GM12891 (cell line): ENCODE measurements around the gene ZFHX3.

Experiments used
- PAX5 ChIP-seq: IDR thresholded peaks from 2 replicates; pipeline ENCODE4 v1.6.1; 2011; ENCODE audit warnings: low read length, moderate library complexity, mild to moderate bottlenecking; ENCODE audit not compliant: insufficient read depth, severe bottlenecking
- POLR2A ChIP-seq: IDR thresholded peaks from 2 replicates; pipeline ENCODE4 v1.6.1; 2011; ENCODE audit warnings: low read depth, low read length, control low read depth
- POLR2AphosphoS5 ChIP-seq: IDR thresholded peaks from 2 replicates; pipeline ENCODE4 v1.6.1; 2011; ENCODE audit warnings: low read depth, low read length, control low read depth
- POU2F2 ChIP-seq: IDR thresholded peaks from 2 replicates; pipeline ENCODE4 v1.6.1; 2011; ENCODE audit warnings: low read depth, mild to moderate bottlenecking, control low read depth, low read length, moderate library complexity
- TAF1 ChIP-seq: IDR thresholded peaks from 2 replicates; pipeline ENCODE4 v1.6.1; 2011; ENCODE audit warnings: low read depth, low read length, control low read depth

DNA sequence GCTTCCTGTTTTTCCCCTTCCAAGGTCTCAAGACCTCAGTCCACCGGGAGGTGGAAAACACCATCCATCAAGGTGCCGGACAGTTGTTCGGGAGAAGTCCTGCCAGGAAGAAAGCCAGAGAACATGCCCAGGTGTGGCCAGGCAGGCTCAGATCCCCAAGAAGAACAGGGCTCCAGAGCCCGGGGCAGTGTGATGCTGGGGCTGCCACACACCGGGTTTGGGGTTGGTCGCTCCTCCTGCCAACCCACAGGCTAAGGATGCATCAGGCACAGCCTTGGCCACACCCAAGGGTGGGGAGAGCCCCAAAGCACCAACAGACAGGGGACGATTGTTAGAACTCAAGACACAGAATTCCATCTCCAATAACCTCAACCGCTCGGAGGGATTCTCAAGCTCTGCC lies 19.7 kb downstream of the ZFHX3 start:
- no peak for TF ChIP-seq POLR2AphosphoS5
- TF ChIP-seq POLR2A = no peak
- no peak for TF ChIP-seq PAX5
- no peak for TF ChIP-seq TAF1
- no peak for TF ChIP-seq POU2F2
